ENCODE results near the gene SETBP1. TPM values are rescaled to one million over a fixed set of nuclear protein-coding genes. Genes with fewer than 3 reads are reported as not detected.

Gene SETBP1
- total RNA-seq, 4 donors from 2014 or later = 3.3 to 86.6 (median 16.3) TPM

GRCh38 chr18:44736664-44737380 lies 56.1 kb downstream of the SETBP1 start:
- Histone ChIP-seq H3K27me3 (no peaks in the 10 kb centered on the region), H3K9me3 (no peaks in the 10 kb centered on the region), H3K36me3 (no peaks in the 10 kb centered on the region), H3K27ac (no peak overlapping the region), H3K4me1 (peaks cover 0 to 10% (median 1%) of the 10 kb centered on the region in 4 donors), H3K4me3 (no peak overlapping the region)
- DNase-seq = no peak
- TF ChIP-seq CTCF (IDR thresholded peaks at IDR 0.05) (no peak), POLR2A (IDR thresholded peaks at IDR 0.05) (no peak)

- H3K9me3 ChIP-seq = no peaks in the 10 kb centered on the region
- H3K27ac ChIP-seq = no peak overlapping the region
- DNase-seq = no peak
- no peaks in the 10 kb centered on the region for H3K36me3 ChIP-seq
- no peak overlapping the region for H3K4me3 ChIP-seq
- no peak for TF ChIP-seq CTCF (IDR thresholded peaks at IDR 0.05)
- TF ChIP-seq POLR2A (IDR thresholded peaks at IDR 0.05) = no peak
- no peaks in the 10 kb centered on the region for H3K27me3 ChIP-seq
- peaks cover 0 to 10% (median under 1%) of the 10 kb centered on the region in 4 donors for H3K4me1 ChIP-seq
Observed at GRCh38 chr18:44737623-44738022, 56.9 kb downstream of the SETBP1 start.

- Histone ChIP-seq H3K4me1 (peaks cover 0 to 18% (median 0%) of the 10 kb centered on the region in 4 donors), H3K9me3 (no peaks in the 10 kb centered on the region), H3K36me3 (no peaks in the 10 kb centered on the region), H3K27me3 (no peaks in the 10 kb centered on the region), H3K4me3 (no peak overlapping the region), H3K27ac (no peak overlapping the region)
- DNase-seq = no peak
- no peak for TF ChIP-seq POLR2A (IDR thresholded peaks at IDR 0.05)
- TF ChIP-seq CTCF (IDR thresholded peaks at IDR 0.05) = no peak
Observed at GRCh38 chr18:44740000-44740399, 59.3 kb downstream of the SETBP1 start.

- no peak for DNase-seq
- TF ChIP-seq CTCF (IDR thresholded peaks at IDR 0.05) (no peak), POLR2A (IDR thresholded peaks at IDR 0.05) (no peak)
- H3K27ac ChIP-seq = no peak overlapping the region
- H3K36me3 ChIP-seq = no peaks in the 10 kb centered on the region
- peaks cover 0 to 18% (median 0%) of the 10 kb centered on the region in 4 donors for H3K4me1 ChIP-seq
- no peaks in the 10 kb centered on the region for H3K27me3 ChIP-seq
- H3K9me3 ChIP-seq = no peaks in the 10 kb centered on the region
- no peak overlapping the region for H3K4me3 ChIP-seq
Observed at GRCh38 chr18:44741085-44741484, 60.4 kb downstream of the SETBP1 start.

- TF ChIP-seq POLR2A (IDR thresholded peaks at IDR 0.05) (no peak), CTCF (IDR thresholded peaks at IDR 0.05) (no peak)
- H3K4me3 ChIP-seq = no peak overlapping the region
- H3K4me1 ChIP-seq = peaks cover 0 to 18% (median 0%) of the 10 kb centered on the region in 4 donors
- H3K36me3 ChIP-seq = no peaks in the 10 kb centered on the region
- no peaks in the 10 kb centered on the region for H3K9me3 ChIP-seq
- H3K27ac ChIP-seq = no peak overlapping the region
- no peak for DNase-seq
- H3K27me3 ChIP-seq = no peaks in the 10 kb centered on the region
Observed at GRCh38 chr18:44741511-44741910, 60.8 kb downstream of the SETBP1 start.
